GM23248 (cell line): ENCODE data around the gene AKAP13. TPM values are rescaled to one million over a fixed set of nuclear protein-coding genes. Genes with fewer than 3 reads are reported as not detected.

Experiments used
- DNase-seq: peaks from one replicate; pipeline ENCODE4 v3.0.0-alpha.2; 2015
- H2AFZ ChIP-seq: fragments of 200-600 bp; sonication (generic); 2 replicates; pipeline ENCODE4 v1.6.1; 2016; ENCODE audit warnings: antibody characterized with exemption
- H3F3A ChIP-seq: fragments of 200-600 bp; sonication (generic); 2 replicates; pipeline ENCODE4 v1.6.1; 2016; ENCODE audit warnings: mild to moderate bottlenecking, antibody characterized with exemption, mixed run types; ENCODE audit not compliant: insufficient read depth
- H3K27ac ChIP-seq: fragments of 200-600 bp; sonication (generic); 2 replicates; pipeline ENCODE4 v1.5.1; 2016; ENCODE audit warnings: mild to moderate bottlenecking
- H3K27me3 ChIP-seq: fragments of 200-600 bp; sonication (generic); replicated peaks from 2 replicates; pipeline ENCODE4 v1.6.1; 2016; ENCODE audit warnings: mild to moderate bottlenecking; ENCODE audit not compliant: insufficient read depth
- H3K36me3 ChIP-seq: fragments of 200-600 bp; sonication (generic); 2 replicates; pipeline ENCODE4 v1.6.1; 2016; ENCODE audit warnings: low read depth, mild to moderate bottlenecking
- H3K4me1 ChIP-seq: fragments of 200-600 bp; sonication (generic); 2 replicates; pipeline ENCODE4 v1.6.1; 2016; ENCODE audit warnings: mild to moderate bottlenecking; ENCODE audit not compliant: insufficient read depth
- H3K4me2 ChIP-seq: fragments of 200-600 bp; sonication (generic); one replicate; pipeline ENCODE4 v1.6.1; 2016; ENCODE audit warnings: mild to moderate bottlenecking; ENCODE audit not compliant: unreplicated experiment
- H3K4me3 ChIP-seq: fragments of 200-600 bp; sonication (generic); 2 replicates; pipeline ENCODE4 v1.5.1; 2016; ENCODE audit warnings: mild to moderate bottlenecking
- H3K79me2 ChIP-seq: fragments of 200-600 bp; sonication (generic); 2 replicates; pipeline ENCODE4 v1.6.1; 2016; ENCODE audit warnings: mild to moderate bottlenecking; ENCODE audit not compliant: insufficient read depth
- H3K9ac ChIP-seq: fragments of 200-600 bp; sonication (generic); 2 replicates; pipeline ENCODE4 v1.6.1; 2016; ENCODE audit warnings: mild to moderate bottlenecking
- H3K9me2 ChIP-seq: fragments of 200-600 bp; sonication (generic); 2 replicates; pipeline ENCODE4 v1.6.1; 2016; ENCODE audit warnings: mixed run types, mild to moderate bottlenecking, moderate library complexity; ENCODE audit not compliant: insufficient read depth
- H3K9me3 ChIP-seq: fragments of 200-600 bp; sonication (generic); one replicate; pipeline ENCODE4 v1.6.1; 2017; ENCODE audit warnings: low read depth
- H4K20me1 ChIP-seq: fragments of 200-600 bp; sonication (generic); 2 replicates; pipeline ENCODE4 v1.6.0; 2016; ENCODE audit not compliant: insufficient read depth
- EZH2 ChIP-seq: fragments of 200-600 bp; sonication (generic); IDR thresholded peaks from 2 replicates; pipeline ENCODE4 v1.6.1; 2018; ENCODE audit warnings: antibody characterized with exemption, mild to moderate bottlenecking; ENCODE audit not compliant: insufficient read depth, poor library complexity, severe bottlenecking
- EZH2phosphoT487 ChIP-seq: fragments of 200-600 bp; sonication (generic); IDR thresholded peaks from 2 replicates; pipeline ENCODE4 v1.6.1; 2018; ENCODE audit warnings: antibody characterized with exemption, moderate library complexity, mild to moderate bottlenecking, low read depth; ENCODE audit not compliant: insufficient read depth
- WGBS, 2 experiments: methylation state at CpG; one replicate each; pipeline ENCODE4 v1.1.6; 2015 to 2017; ENCODE audit warnings: low lambda C conversion rate in 2 of 2, low coverage in 1 of 2; ENCODE audit errors: missing lambda C conversion rate in 2 of 2; 5-methylcytosine and 5-hydroxymethylcytosine counted together
- in situ Hi-C: fragments of 300-500 bp; cut with MboI; formaldehyde crosslinking; loops from 2 replicates; pipeline ENCODE4 v1.15.0; 2020
- polyA plus RNA-seq: library from polyadenylated mRNA; unstranded; fragments of >200 nt; fragmentation: Nextera tagmentation; extraction: Ambion mirVana; gene quantifications from 2 replicates; pipeline ENCODE4 v1.2.1, GENCODE V29; 2016
- total RNA-seq: library from RNA; depleted of rRNA; stranded (reverse); fragments of >200 nt; shearing (Covaris generic); gene quantifications from 2 replicates; pipeline ENCODE4 v1.2.3, GENCODE V29; 2014

The AKAP13 gene
- total and polyA plus RNA-seq, 2 experiments from 2014 or later: 26.5 to 27.7 TPM

- 83 to 92% methylated on average over 2 of the region's 2 CpGs for WGBS, 2 experiments
- no peak overlapping the region for H3K4me3 ChIP-seq
- no peaks in the 10 kb centered on the region for H3K9me2 ChIP-seq
- H3K4me2 ChIP-seq: no peak overlapping the region
- no peaks in the 10 kb centered on the region for H3K36me3 ChIP-seq
- no peaks in the 10 kb centered on the region for H4K20me1 ChIP-seq
- H3K9me3 ChIP-seq: no peaks in the 10 kb centered on the region
- no peak overlapping the region for H3K27ac ChIP-seq
- H3F3A ChIP-seq: peaks cover 8% of the 10 kb centered on the region; the same call in 1 of the 2 replicates
- H3K79me2 ChIP-seq: peaks cover 97% of the 10 kb centered on the region
- no peaks in the 10 kb centered on the region for H3K27me3 ChIP-seq
- H3K9ac ChIP-seq: no peak overlapping the region
- H2AFZ ChIP-seq: no peak overlapping the region
- H3K4me1 ChIP-seq: peaks cover 11% of the 10 kb centered on the region
- no peak for DNase-seq
- TF ChIP-seq EZH2: no peak
- TF ChIP-seq EZH2phosphoT487: no peak
- in situ Hi-C loops: loop anchor here (10.0 kb wide), 1 partner anchor 58 kb away; no protein-coding TSS in a partner anchor
Observed at GRCh38 chr15:85496551-85497171, 116.3 kb downstream of the AKAP13 start.

- in situ Hi-C loops: loop anchor here (10.0 kb wide), 1 partner anchor 58 kb away; no protein-coding TSS in a partner anchor
Observed at GRCh38 chr15:85497172-85497569, 116.8 kb downstream of the AKAP13 start.

GRCh38 chr15:85498471-85498870 lies 118.1 kb downstream of the AKAP13 start:
- Histone ChIP-seq H3K4me2 (no peak overlapping the region), H3F3A (peaks cover 6% of the 10 kb centered on the region; the same call in 1 of the 2 replicates), H3K36me3 (no peaks in the 10 kb centered on the region), H3K27me3 (no peaks in the 10 kb centered on the region), H3K9me3 (no peaks in the 10 kb centered on the region), H4K20me1 (no peaks in the 10 kb centered on the region), H3K79me2 (peaks cover 97% of the 10 kb centered on the region), H2AFZ (no peak overlapping the region), H3K4me3 (no peak overlapping the region), H3K4me1 (peaks cover 11% of the 10 kb centered on the region), H3K9me2 (no peaks in the 10 kb centered on the region), H3K9ac (no peak overlapping the region), H3K27ac (no peak overlapping the region)
- DNase-seq: no peak
- WGBS, 2 experiments: 78 to 79% methylated on average over 6 of the region's 6 CpGs
- in situ Hi-C loops: loop anchor here (10.0 kb wide), 1 partner anchor 56 kb away; no protein-coding TSS in a partner anchor
- TF ChIP-seq EZH2phosphoT487: no peak
- TF ChIP-seq EZH2: no peak

More at GRCh38 chr15:85497172-85497569, 116.8 kb downstream of the AKAP13 start:
- H3F3A ChIP-seq: peaks cover 8% of the 10 kb centered on the region; the same call in 1 of the 2 replicates
- H3K27me3 ChIP-seq: no peaks in the 10 kb centered on the region
- 76 to 79% methylated on average over 2 of the region's 2 CpGs for WGBS, 2 experiments
- H2AFZ ChIP-seq: no peak overlapping the region
- H3K4me3 ChIP-seq: no peak overlapping the region
- H4K20me1 ChIP-seq: no peaks in the 10 kb centered on the region
- no peaks in the 10 kb centered on the region for H3K9me3 ChIP-seq
- peaks cover 11% of the 10 kb centered on the region for H3K4me1 ChIP-seq
- H3K4me2 ChIP-seq: no peak overlapping the region
- TF ChIP-seq EZH2phosphoT487 (no peak), EZH2 (no peak)
- H3K79me2 ChIP-seq: peaks cover 97% of the 10 kb centered on the region
- H3K9ac ChIP-seq: no peak overlapping the region
- H3K36me3 ChIP-seq: no peaks in the 10 kb centered on the region
- no peak for DNase-seq
- H3K9me2 ChIP-seq: no peaks in the 10 kb centered on the region
- no peak overlapping the region for H3K27ac ChIP-seq

GRCh38 chr15:85499371-85499887 lies 119.0 kb downstream of the AKAP13 start:
- Histone ChIP-seq H3K9me2 (no peaks in the 10 kb centered on the region), H4K20me1 (no peaks in the 10 kb centered on the region), H3K27ac (no peak overlapping the region), H3F3A (no peaks in the 10 kb centered on the region; the same call in 1 of the 2 replicates), H2AFZ (no peak overlapping the region), H3K36me3 (no peaks in the 10 kb centered on the region), H3K9ac (no peak overlapping the region), H3K79me2 (peaks cover 99% of the 10 kb centered on the region), H3K4me2 (no peak overlapping the region), H3K27me3 (no peaks in the 10 kb centered on the region), H3K4me1 (peaks cover 5% of the 10 kb centered on the region), H3K9me3 (no peaks in the 10 kb centered on the region), H3K4me3 (no peak overlapping the region)
- in situ Hi-C loops: loop anchor here (10.0 kb wide), 1 partner anchor 55 kb away; no protein-coding TSS in a partner anchor
- no peak for TF ChIP-seq EZH2phosphoT487
- no peak for TF ChIP-seq EZH2
- WGBS, 2 experiments: 34 to 36% methylated on average over 7 of the region's 7 CpGs
- DNase-seq: no peak
